ENCODE measurements around the gene PKLR.

GRCh38 chr1:155287987-155288543 is 13.2 kb downstream of the PKLR start:
- no peak for TF ChIP-seq CTCF (conservative IDR thresholded peaks at IDR 0.05 in 1 of 2, IDR thresholded peaks at IDR 0.05 in 1 of 2; ENCODE audit: extremely low read depth in 1 of 2, insufficient read depth in 1 of 2, low read depth in 1 of 2, low read length in 2 of 2)
- no peak for TF ChIP-seq EZH2 (IDR thresholded peaks at IDR 0.05; ENCODE audit: borderline replicate concordance, low read length)
